Endothelial cell of umbilical vein (primary cell): ENCODE results near the gene LRP1B. TPM values are rescaled to one million over a fixed set of nuclear protein-coding genes. Genes with fewer than 3 reads are reported as not detected.

Experiments
- BruUV-seq: library from RNA; stranded (reverse); fragments of 400-500 nt; replicated peaks from 2 replicates; lab custom pipeline; 2021; lab: Mats Ljungman, UMichigan
- CTCF ChIA-PET: fragments of 300-600, 350-600 bp; sonication (Branson Sonifier 250); formaldehyde crosslinking; loops from one replicate; lab custom pipeline; 2021; ENCODE audit warnings: antibody characterized with exemption, inconsistent platforms; lab: Charles Lee
- POLR2A ChIA-PET: fragments of 300-600, 350-600 bp; sonication (Branson Sonifier 250); formaldehyde crosslinking; loops from one replicate; lab custom pipeline; 2021; ENCODE audit warnings: antibody characterized with exemption, inconsistent platforms; lab: Charles Lee
- DNase-seq: peaks from one replicate; pipeline ENCODE4 v3.0.0-alpha.2; 2011; ENCODE audit warnings: low read depth, low spot score
- FAIRE-seq: peaks from 2 replicates; lab custom pipeline; 2011; peaks lifted over from hg19 to GRCh38; lab: Jason Lieb, UNC
- H2AFZ ChIP-seq: 2 replicates; pipeline ENCODE4 v1.6.0; 2012; ENCODE audit warnings: low read depth, low read length, control low read depth, inconsistent platforms
- H3K27ac ChIP-seq: 2 replicates; pipeline ENCODE4 v1.5.1; 2011; ENCODE audit warnings: low read depth, mild to moderate bottlenecking, control low read depth, low read length, moderate library complexity; ENCODE audit not compliant: insufficient read depth
- H3K27me3 ChIP-seq, 2 experiments: 2 replicates each; pipeline versions ENCODE4 v1.6.0 to v1.6.1; 2011; ENCODE audit warnings: low read length in 2 of 2, mixed read lengths in 1 of 2; ENCODE audit not compliant: control insufficient read depth in 2 of 2, insufficient read depth in 2 of 2
- H3K36me3 ChIP-seq, 2 experiments: 2 replicates in 1 of 2; 3 replicates in 1 of 2; pipeline ENCODE4 v1.5.1; 2011; ENCODE audit warnings: low read length in 2 of 2, mild to moderate bottlenecking in 1 of 2, moderate library complexity in 1 of 2; ENCODE audit not compliant: control insufficient read depth in 2 of 2, insufficient read depth in 2 of 2; ENCODE audit errors: extremely low read depth in 1 of 2
- H3K4me1 ChIP-seq: 3 replicates; pipeline ENCODE4 v1.5.1; 2011; ENCODE audit warnings: mild to moderate bottlenecking, low read length; ENCODE audit not compliant: control insufficient read depth, insufficient read depth; ENCODE audit errors: extremely low read depth
- H3K4me2 ChIP-seq: 2 replicates; pipeline ENCODE4 v1.6.1; 2011; ENCODE audit warnings: low read length, control low read depth, mixed read lengths; ENCODE audit not compliant: insufficient read depth
- H3K4me3 ChIP-seq, 3 experiments: fragments of 200-600 bp in 1 of 3; sonication (generic), shearing (Covaris generic) in 1 of 3; replicated peaks in 1 of 3; 2 replicates each; pipeline ENCODE4 v1.5.1; 2011 to 2016; ENCODE audit warnings: control low read depth in 3 of 3, low read length in 3 of 3, mild to moderate bottlenecking in 2 of 3, inconsistent platforms in 1 of 3, low read depth in 1 of 3, moderate library complexity in 1 of 3; ENCODE audit not compliant: insufficient read depth in 1 of 3
- H3K79me2 ChIP-seq: 2 replicates; pipeline ENCODE4 v1.6.0; 2012; ENCODE audit warnings: low read length, inconsistent platforms; ENCODE audit not compliant: control insufficient read depth, insufficient read depth
- H3K9ac ChIP-seq: replicated peaks from 2 replicates; pipeline ENCODE3; 2011; ENCODE audit warnings: low read length, control low read depth; ENCODE audit not compliant: insufficient read depth; ENCODE audit errors: extremely low read depth
- H3K9me1 ChIP-seq: replicated peaks from 3 replicates; pipeline ENCODE4 v1.6.0; 2011; ENCODE audit warnings: mild to moderate bottlenecking, low read length; ENCODE audit not compliant: control insufficient read depth, insufficient read depth; ENCODE audit errors: extremely low read depth
- H3K9me3 ChIP-seq: replicated peaks from 2 replicates; pipeline ENCODE4 v1.5.1; 2012; ENCODE audit warnings: low read length, inconsistent platforms; ENCODE audit not compliant: control insufficient read depth, insufficient read depth
- H4K20me1 ChIP-seq: replicated peaks from 2 replicates; pipeline ENCODE3; 2011; ENCODE audit warnings: mild to moderate bottlenecking, low read length; ENCODE audit not compliant: control insufficient read depth, insufficient read depth; ENCODE audit errors: extremely low read depth
- CTCF ChIP-seq, 2 donors: IDR thresholded peaks; 1 replicate in 1 of 2; 2 replicates in 1 of 2; pipeline ENCODE4 v1.5.1; 2011; ENCODE audit warnings: low read length in 2 of 2, mild to moderate bottlenecking in 2 of 2, moderate library complexity in 2 of 2, control low read depth in 1 of 2, inconsistent platforms in 1 of 2, low read depth in 1 of 2; ENCODE audit not compliant: insufficient read depth in 1 of 2; ENCODE audit errors: extremely low read depth in 1 of 2
- FOS ChIP-seq: IDR thresholded peaks from 2 replicates; pipeline ENCODE4 v1.6.1; 2011; ENCODE audit warnings: mild to moderate bottlenecking, low read length, moderate library complexity, borderline replicate concordance; ENCODE audit not compliant: insufficient read depth
- JUN ChIP-seq: IDR thresholded peaks from 2 replicates; pipeline ENCODE4 v1.6.1; 2011; ENCODE audit warnings: borderline replicate concordance, low read depth; ENCODE audit not compliant: insufficient read length, insufficient read depth
- MAX ChIP-seq: IDR thresholded peaks from 2 replicates; pipeline ENCODE4 v1.6.1; 2011; ENCODE audit not compliant: insufficient read depth, insufficient read length
- MYC ChIP-seq: IDR thresholded peaks from one replicate; pipeline ENCODE4 v1.6.1; 2011; ENCODE audit warnings: mild to moderate bottlenecking, low read depth, low read length
- POLR2A ChIP-seq: IDR thresholded peaks from 2 replicates; pipeline ENCODE4 v1.6.1; 2012; ENCODE audit warnings: low read depth, mild to moderate bottlenecking, control low read depth, low read length
- POLR2AphosphoS5 ChIP-seq: IDR thresholded peaks from 2 replicates; pipeline ENCODE4 v1.6.1; 2012; ENCODE audit warnings: low read depth, mild to moderate bottlenecking, control low read depth, low read length, moderate library complexity; ENCODE audit not compliant: insufficient read depth
- dilution Hi-C: fragments of 300-500 bp; cut with MboI; formaldehyde crosslinking; loops from one replicate; pipeline ENCODE4 v1.15.0; 2019; ENCODE audit warnings: low sequenced_read_pairs; ENCODE audit not compliant: extremely low pct_ligation_motif_present
- intact Hi-C: fragments of 100-400 bp; cut with micrococcal nuclease; formaldehyde crosslinking; loops from one replicate; pipeline ENCODE4 v1.10.0; 2022
- polyA plus RNA-seq, 4 experiments: library from polyadenylated mRNA; depleted of rRNA in 3 of 4; stranded (reverse) in 3 of 4; unstranded in 1 of 4; fragments of >200 nt; gene quantifications; 2 replicates each; pipeline versions ENCODE4 v1.2.1 to v1.2.3, GENCODE V29; 2011 to 2012; ENCODE audit warnings: missing spikeins in 1 of 4
- total RNA-seq: library from RNA; stranded (reverse); gene quantifications from 2 replicates; pipeline ENCODE4 v1.2.3, GENCODE V29; 2021

The LRP1B gene
- total and polyA plus RNA-seq, 2 donors (not counting 3 experiments of a cell fraction or from before 2014, with no cell fraction given), result 0.03 to 0.07 TPM

- Histone ChIP-seq H3K4me3 (no peak overlapping the region), H3K9ac (no peak overlapping the region), H3K4me1 (no peaks in the 10 kb centered on the region), H3K4me2 (no peak overlapping the region), H3K27ac (no peak overlapping the region), H3K9me3 (no peaks in the 10 kb centered on the region), H3K79me2 (no peaks in the 10 kb centered on the region), H3K36me3 (no peaks in the 10 kb centered on the region), H3K9me1 (no peaks in the 10 kb centered on the region), H2AFZ (no peak overlapping the region), H3K27me3 (no peaks in the 10 kb centered on the region), H4K20me1 (no peaks in the 10 kb centered on the region)
- dilution Hi-C loops (no loop called here), intact Hi-C loops (no loop called here)
- DNase-seq (no peak), FAIRE-seq (no peak)
- BruUV-seq, result no TSS peak
- ChIA-PET CTCF (no interaction called here), POLR2A (no interaction called here)
- TF ChIP-seq MYC (no peak), JUN (no peak), MAX (no peak), FOS (no peak), POLR2AphosphoS5 (no peak), POLR2A (no peak), CTCF (IDR thresholded peaks at IDR 0.05; ENCODE audit: extremely low read depth in 1 of 2, insufficient read depth in 1 of 2, low read depth in 1 of 2, low read length in 2 of 2) (no peak)
Measured at GRCh38 chr2:141455211-141455826, 675.5 kb downstream of the LRP1B start.
